ENCODE data around the gene CXCL1.

DNA sequence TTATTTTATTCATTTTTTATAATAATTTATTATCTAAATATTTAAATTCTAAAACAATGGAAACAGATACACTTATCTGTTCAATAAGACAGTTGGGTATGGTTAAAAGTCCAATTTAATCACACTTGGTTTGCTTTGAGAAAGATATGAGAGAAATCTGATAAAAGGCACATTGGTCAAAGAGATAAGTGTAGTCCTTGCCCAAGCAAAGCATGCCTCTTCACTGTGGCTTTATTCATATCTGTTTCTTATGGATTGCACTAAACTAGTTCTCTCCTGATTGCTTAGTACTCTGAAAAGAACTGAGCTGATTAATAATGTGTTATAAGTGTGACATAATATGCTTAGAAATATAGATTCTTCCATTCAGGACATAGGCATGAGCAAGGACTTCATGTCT lies 39.8 kb downstream of the CXCL1 start:
- TF ChIP-seq, protein P1, sequence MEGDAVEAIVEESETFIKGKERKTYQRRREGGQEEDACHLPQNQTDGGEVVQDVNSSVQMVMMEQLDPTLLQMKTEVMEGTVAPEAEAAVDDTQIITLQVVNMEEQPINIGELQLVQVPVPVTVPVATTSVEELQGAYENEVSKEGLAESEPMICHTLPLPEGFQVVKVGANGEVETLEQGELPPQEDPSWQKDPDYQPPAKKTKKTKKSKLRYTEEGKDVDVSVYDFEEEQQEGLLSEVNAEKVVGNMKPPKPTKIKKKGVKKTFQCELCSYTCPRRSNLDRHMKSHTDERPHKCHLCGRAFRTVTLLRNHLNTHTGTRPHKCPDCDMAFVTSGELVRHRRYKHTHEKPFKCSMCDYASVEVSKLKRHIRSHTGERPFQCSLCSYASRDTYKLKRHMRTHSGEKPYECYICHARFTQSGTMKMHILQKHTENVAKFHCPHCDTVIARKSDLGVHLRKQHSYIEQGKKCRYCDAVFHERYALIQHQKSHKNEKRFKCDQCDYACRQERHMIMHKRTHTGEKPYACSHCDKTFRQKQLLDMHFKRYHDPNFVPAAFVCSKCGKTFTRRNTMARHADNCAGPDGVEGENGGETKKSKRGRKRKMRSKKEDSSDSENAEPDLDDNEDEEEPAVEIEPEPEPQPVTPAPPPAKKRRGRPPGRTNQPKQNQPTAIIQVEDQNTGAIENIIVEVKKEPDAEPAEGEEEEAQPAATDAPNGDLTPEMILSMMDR (conservative IDR thresholded peaks at IDR 0.05 in 1 of 2, IDR thresholded peaks at IDR 0.05 in 1 of 2; ENCODE audit: low read depth in 1 of 2, low read length in 2 of 2), result no peak
- TF ChIP-seq EZH2 (IDR thresholded peaks at IDR 0.05; ENCODE audit: low read length, missing control alignments), result no peak
